H9 (cell line): ENCODE measurements around the gene KLHDC1. TPM values are rescaled to one million over a fixed set of nuclear protein-coding genes. Genes with fewer than 3 reads are reported as not detected.

ENCODE experiments used
- DNase-seq: peaks from one replicate; pipeline ENCODE4 v3.0.0-alpha.2; 2017
- H2AFZ ChIP-seq: one replicate; pipeline ENCODE4 v1.6.1; 2013; ENCODE audit warnings: mild to moderate bottlenecking, low read length, control low read depth, moderate library complexity
- H2AK5ac ChIP-seq: 2 replicates; pipeline ENCODE4 v1.6.1; 2013; ENCODE audit warnings: low read length, control low read depth, mixed read lengths; ENCODE audit not compliant: insufficient read length
- H2BK120ac ChIP-seq: one replicate; pipeline ENCODE4 v1.6.1; 2013; ENCODE audit warnings: low read depth, mild to moderate bottlenecking, low read length, control low read depth, inconsistent platforms; ENCODE audit not compliant: poor library complexity, severe bottlenecking
- H2BK12ac ChIP-seq: 2 replicates; pipeline ENCODE4 v1.6.1; 2013; ENCODE audit warnings: low read length, control low read depth, mixed read lengths, low read depth; ENCODE audit not compliant: insufficient read length
- H2BK15ac ChIP-seq: 2 replicates; pipeline ENCODE4 v1.6.1; 2013; ENCODE audit warnings: low read depth, low read length, control low read depth
- H2BK20ac ChIP-seq: one replicate; pipeline ENCODE4 v1.6.1; 2013; ENCODE audit warnings: low read depth, mild to moderate bottlenecking, low read length, control low read depth, inconsistent platforms; ENCODE audit not compliant: poor library complexity, severe bottlenecking
- H2BK5ac ChIP-seq: 2 replicates; pipeline ENCODE4 v1.6.1; 2013; ENCODE audit warnings: low read length, control low read depth, mixed read lengths; ENCODE audit not compliant: insufficient read length
- H3K14ac ChIP-seq: 2 replicates; pipeline ENCODE4 v1.6.1; 2013; ENCODE audit warnings: low read length, control low read depth; ENCODE audit not compliant: insufficient read depth
- H3K18ac ChIP-seq: 2 replicates; pipeline ENCODE4 v1.6.1; 2013; ENCODE audit warnings: low read depth, mild to moderate bottlenecking, mixed read lengths, low read length, control low read depth; ENCODE audit not compliant: insufficient read length
- H3K23ac ChIP-seq: 2 replicates; pipeline ENCODE4 v1.6.1; 2013; ENCODE audit warnings: low read length, control low read depth, mixed read lengths, low read depth; ENCODE audit not compliant: insufficient read length
- H3K23me2 ChIP-seq: 2 replicates; pipeline ENCODE4 v1.6.1; 2013; ENCODE audit warnings: low read depth, mild to moderate bottlenecking, mixed read lengths, low read length, control low read depth; ENCODE audit not compliant: insufficient read length, poor library complexity, severe bottlenecking
- H3K27ac ChIP-seq: 2 replicates; pipeline ENCODE4 v1.5.1; 2013; ENCODE audit warnings: low read length, control low read depth, mixed read lengths, low read depth; ENCODE audit not compliant: insufficient read length
- H3K27me3 ChIP-seq: 2 replicates; pipeline ENCODE4 v1.6.1; 2013; ENCODE audit warnings: low read length, control low read depth, inconsistent platforms; ENCODE audit not compliant: insufficient read depth
- H3K4ac ChIP-seq: 2 replicates; pipeline ENCODE4 v1.6.1; 2013; ENCODE audit warnings: low read depth, mild to moderate bottlenecking, control low read depth, inconsistent platforms, low read length, moderate library complexity
- H3K4me1 ChIP-seq: 2 replicates; pipeline ENCODE4 v1.6.1; 2013; ENCODE audit warnings: low read length, control low read depth, inconsistent platforms; ENCODE audit not compliant: insufficient read depth
- H3K4me2 ChIP-seq: 2 replicates; pipeline ENCODE4 v1.6.1; 2013; ENCODE audit warnings: low read length, control low read depth, mixed read lengths; ENCODE audit not compliant: insufficient read length, insufficient read depth
- H3K56ac ChIP-seq: 2 replicates; pipeline ENCODE4 v1.6.1; 2013; ENCODE audit warnings: low read depth, mild to moderate bottlenecking, mixed read lengths, low read length, control low read depth; ENCODE audit not compliant: insufficient read length
- H3K79me1 ChIP-seq: 2 replicates; pipeline ENCODE4 v1.6.1; 2013; ENCODE audit warnings: low read depth, mild to moderate bottlenecking, moderate library complexity, low read length, control low read depth, inconsistent platforms; ENCODE audit not compliant: insufficient read depth, poor library complexity, severe bottlenecking
- H3K79me2 ChIP-seq: 2 replicates; pipeline ENCODE4 v1.6.1; 2013; ENCODE audit warnings: low read length, control low read depth, inconsistent platforms; ENCODE audit not compliant: insufficient read depth
- H3K9ac ChIP-seq: 2 replicates; pipeline ENCODE4 v1.6.1; 2013; ENCODE audit warnings: low read length, control low read depth, mixed read lengths; ENCODE audit not compliant: insufficient read length; ENCODE audit errors: extremely low read depth
- H3K9me3 ChIP-seq: one replicate; pipeline ENCODE4 v1.6.1; 2013; ENCODE audit warnings: low read depth, low read length, inconsistent platforms; ENCODE audit not compliant: control insufficient read depth
- H3T11ph ChIP-seq: one replicate; pipeline ENCODE4 v1.6.1; 2013; ENCODE audit warnings: mild to moderate bottlenecking, low read length, control low read depth, inconsistent platforms
- H4K20me1 ChIP-seq: one replicate; pipeline ENCODE4 v1.6.1; 2013; ENCODE audit not compliant: control insufficient read depth, insufficient read length, insufficient read depth
- H4K5ac ChIP-seq: 2 replicates; pipeline ENCODE4 v1.6.1; 2013; ENCODE audit warnings: low read depth, mild to moderate bottlenecking, mixed read lengths, low read length, control low read depth; ENCODE audit not compliant: insufficient read length
- H4K8ac ChIP-seq: replicated peaks from 2 replicates; pipeline ENCODE4 v1.6.1; 2013; ENCODE audit warnings: low read length, control low read depth, mixed read lengths, low read depth; ENCODE audit not compliant: insufficient read length
- H4K91ac ChIP-seq: 2 replicates; pipeline ENCODE4 v1.6.1; 2013; ENCODE audit warnings: low read depth, mild to moderate bottlenecking, moderate library complexity, mixed read lengths, low read length, control low read depth; ENCODE audit not compliant: insufficient read length
- H3K27ac Mint-ChIP-seq, 3 experiments: 2 replicates in 2 of 3; 3 replicates in 1 of 3; pipeline ENCODE4 v1.8.0; 2020 to 2021; ENCODE audit warnings: mixed read lengths in 3 of 3, mild to moderate bottlenecking in 1 of 3, moderate library complexity in 1 of 3
- H3K27me3 Mint-ChIP-seq: 2 replicates; pipeline ENCODE4 v1.8.0; 2021; ENCODE audit warnings: low read depth, mild to moderate bottlenecking, moderate library complexity, mixed read lengths
- H3K36me3 Mint-ChIP-seq, 3 experiments: 2 replicates in 2 of 3; 3 replicates in 1 of 3; pipeline ENCODE4 v1.8.0; 2020 to 2021; ENCODE audit warnings: low read depth in 3 of 3, mixed read lengths in 3 of 3; ENCODE audit not compliant: insufficient read depth in 1 of 3
- H3K4me1 Mint-ChIP-seq, 2 experiments: 2 replicates each; pipeline ENCODE4 v1.8.0; 2020; ENCODE audit warnings: mixed read lengths in 2 of 2
- H3K4me3 Mint-ChIP-seq, 2 experiments: 2 replicates in 1 of 2; 3 replicates in 1 of 2; pipeline ENCODE4 v1.8.0; 2020 to 2021; ENCODE audit warnings: mild to moderate bottlenecking in 2 of 2, mixed read lengths in 2 of 2, moderate library complexity in 1 of 2
- H3K9me3 Mint-ChIP-seq, 2 experiments: 2 replicates in 1 of 2; 3 replicates in 1 of 2; pipeline ENCODE4 v1.8.0; 2020; ENCODE audit warnings: mild to moderate bottlenecking in 2 of 2, mixed read lengths in 2 of 2, moderate library complexity in 1 of 2
- WGBS: extraction: QIAGEN DNeasy Blood & Tissue Kit; methylation state at CpG from one replicate; pipeline ENCODE4 v1.1.7; 2013; ENCODE audit warnings: missing lambda C conversion rate, low lambda C conversion rate, mixed read lengths; ENCODE audit not compliant: insufficient read length; ENCODE audit errors: extremely low coverage; 5-methylcytosine and 5-hydroxymethylcytosine counted together
- total RNA-seq: library from RNA; stranded (reverse); gene quantifications from 2 replicates; pipeline ENCODE4 v1.2.1, GENCODE V29; 2021
- TF ChIP-seq, protein P1 (sequence below): fragments of 200-600 bp; sonication (generic); conservative IDR thresholded peaks from 3 replicates; pipeline ENCODE4 v1.8.0; 2021; ENCODE audit warnings: antibody characterized with exemption, mild to moderate bottlenecking

Gene KLHDC1
- total RNA-seq, 1 experiment from 2014 or later = not detected

GRCh38 chr14:49732896-49733295 is 40.0 kb downstream of the KLHDC1 start:
- no peaks in the 10 kb centered on the region for H4K20me1 ChIP-seq
- no peaks in the 10 kb centered on the region for H3K23me2 ChIP-seq
- TF ChIP-seq, protein P1, sequence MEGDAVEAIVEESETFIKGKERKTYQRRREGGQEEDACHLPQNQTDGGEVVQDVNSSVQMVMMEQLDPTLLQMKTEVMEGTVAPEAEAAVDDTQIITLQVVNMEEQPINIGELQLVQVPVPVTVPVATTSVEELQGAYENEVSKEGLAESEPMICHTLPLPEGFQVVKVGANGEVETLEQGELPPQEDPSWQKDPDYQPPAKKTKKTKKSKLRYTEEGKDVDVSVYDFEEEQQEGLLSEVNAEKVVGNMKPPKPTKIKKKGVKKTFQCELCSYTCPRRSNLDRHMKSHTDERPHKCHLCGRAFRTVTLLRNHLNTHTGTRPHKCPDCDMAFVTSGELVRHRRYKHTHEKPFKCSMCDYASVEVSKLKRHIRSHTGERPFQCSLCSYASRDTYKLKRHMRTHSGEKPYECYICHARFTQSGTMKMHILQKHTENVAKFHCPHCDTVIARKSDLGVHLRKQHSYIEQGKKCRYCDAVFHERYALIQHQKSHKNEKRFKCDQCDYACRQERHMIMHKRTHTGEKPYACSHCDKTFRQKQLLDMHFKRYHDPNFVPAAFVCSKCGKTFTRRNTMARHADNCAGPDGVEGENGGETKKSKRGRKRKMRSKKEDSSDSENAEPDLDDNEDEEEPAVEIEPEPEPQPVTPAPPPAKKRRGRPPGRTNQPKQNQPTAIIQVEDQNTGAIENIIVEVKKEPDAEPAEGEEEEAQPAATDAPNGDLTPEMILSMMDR = no peak
- no peaks in the 10 kb centered on the region for H3K79me2 ChIP-seq
- H3K9ac ChIP-seq = no peak overlapping the region
- no peak overlapping the region for H2AK5ac ChIP-seq
- no CpG with 5 or more reads among the region's 3 CpGs for WGBS
- no peak overlapping the region for H4K5ac ChIP-seq
- no peak overlapping the region for H4K91ac ChIP-seq
- no peak overlapping the region for H3K4me3 Mint-ChIP-seq
- H3K36me3 Mint-ChIP-seq = no peaks in the 10 kb centered on the region
- no peak overlapping the region for H3K18ac ChIP-seq
- no peaks in the 10 kb centered on the region for H3K27me3 ChIP-seq
- no peak overlapping the region for H3K4me2 ChIP-seq
- H2BK5ac ChIP-seq = no peak overlapping the region
- no peak overlapping the region for H4K8ac ChIP-seq
- H2BK15ac ChIP-seq = no peak overlapping the region
- H2BK12ac ChIP-seq = no peak overlapping the region
- H2AFZ ChIP-seq = peak overlapping the region; percentile 6
- no peak overlapping the region for H3K23ac ChIP-seq
- H2BK20ac ChIP-seq = no peak overlapping the region
- no peaks in the 10 kb centered on the region for H3K4me1 ChIP-seq
- H3K9me3 ChIP-seq = no peaks in the 10 kb centered on the region
- no peak overlapping the region for H3K4ac ChIP-seq
- DNase-seq = no peak
- H3K14ac ChIP-seq = no peak overlapping the region
- H3K56ac ChIP-seq = no peak overlapping the region
- H3K9me3 Mint-ChIP-seq = no peaks in the 10 kb centered on the region
- no peaks in the 10 kb centered on the region for H3K4me1 Mint-ChIP-seq
- H3K27me3 Mint-ChIP-seq = no peaks in the 10 kb centered on the region
- H3K27ac ChIP-seq = no peak overlapping the region
- no peak overlapping the region for H3K27ac Mint-ChIP-seq
- no peaks in the 10 kb centered on the region for H3K79me1 ChIP-seq
- H2BK120ac ChIP-seq = no peak overlapping the region
- no peak overlapping the region for H3T11ph ChIP-seq
